MM.1S (cell line): ENCODE results near the gene JAK2.

ENCODE experiments used
- CTCF ChIP-seq: fragments of 300-600 bp; sonication (generic); IDR thresholded peaks from 2 replicates; pipeline ENCODE4 v1.5.1; 2016; ENCODE audit warnings: antibody characterized with exemption, low read length, mixed read lengths
- EZH2 ChIP-seq: fragments of 300-600 bp; sonication (generic); optimal IDR thresholded peaks from 2 replicates; pipeline ENCODE3; 2017; ENCODE audit warnings: low read depth, mild to moderate bottlenecking, antibody characterized with exemption, low read length, mixed read lengths

- TF ChIP-seq CTCF (no peak), EZH2 (no peak)
Observed at GRCh38 chr9:4986783-4987182, 1.7 kb downstream of the JAK2 start.
